ENCODE results near the gene MBTPS1.

MBTPS1 gene

DNA sequence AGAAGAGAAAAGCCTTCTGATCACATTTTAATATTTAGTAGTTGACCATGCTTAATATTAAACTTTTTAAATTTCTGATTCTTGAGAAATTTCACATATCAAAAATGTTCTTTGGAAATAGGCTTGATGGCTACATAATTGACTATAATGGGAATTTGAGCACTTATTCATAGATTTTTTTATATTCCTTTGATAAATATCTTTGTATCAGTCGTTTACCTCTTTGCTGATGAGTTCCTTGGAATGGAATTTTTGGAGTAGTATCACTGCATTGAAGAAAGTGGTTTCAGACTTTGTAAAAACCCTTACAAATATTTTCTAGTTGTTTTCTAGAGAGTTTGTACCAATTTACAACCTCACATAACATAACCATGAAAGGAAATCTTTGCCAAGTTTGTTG lies 43.1 kb upstream of the MBTPS1 start:
- Histone ChIP-seq H3K36me3 (ENCODE audit: insufficient read depth) (no peaks in the 10 kb centered on the region), H3K4me2 (no peak overlapping the region), H3K27me3 (ENCODE audit: insufficient read depth, low read depth) (no peaks in the 10 kb centered on the region; the same call in 1 of the 2 replicates), H2AFZ (ENCODE audit: low read depth) (no peak overlapping the region), H3K4me1 (ENCODE audit: low read depth, poor library complexity, severe bottlenecking) (no peaks in the 10 kb centered on the region), H3K27ac (no peak overlapping the region), H4K20me1 (ENCODE audit: insufficient read depth) (no peaks in the 10 kb centered on the region), H3K9ac (no peak overlapping the region), H3K79me2 (ENCODE audit: insufficient read depth, low read depth) (no peaks in the 10 kb centered on the region), H3K4me3 (IDR thresholded peaks at IDR 0.05; ENCODE audit: insufficient read depth, low read depth, low read length) (no peak overlapping the region)
- TF ChIP-seq, protein P1, sequence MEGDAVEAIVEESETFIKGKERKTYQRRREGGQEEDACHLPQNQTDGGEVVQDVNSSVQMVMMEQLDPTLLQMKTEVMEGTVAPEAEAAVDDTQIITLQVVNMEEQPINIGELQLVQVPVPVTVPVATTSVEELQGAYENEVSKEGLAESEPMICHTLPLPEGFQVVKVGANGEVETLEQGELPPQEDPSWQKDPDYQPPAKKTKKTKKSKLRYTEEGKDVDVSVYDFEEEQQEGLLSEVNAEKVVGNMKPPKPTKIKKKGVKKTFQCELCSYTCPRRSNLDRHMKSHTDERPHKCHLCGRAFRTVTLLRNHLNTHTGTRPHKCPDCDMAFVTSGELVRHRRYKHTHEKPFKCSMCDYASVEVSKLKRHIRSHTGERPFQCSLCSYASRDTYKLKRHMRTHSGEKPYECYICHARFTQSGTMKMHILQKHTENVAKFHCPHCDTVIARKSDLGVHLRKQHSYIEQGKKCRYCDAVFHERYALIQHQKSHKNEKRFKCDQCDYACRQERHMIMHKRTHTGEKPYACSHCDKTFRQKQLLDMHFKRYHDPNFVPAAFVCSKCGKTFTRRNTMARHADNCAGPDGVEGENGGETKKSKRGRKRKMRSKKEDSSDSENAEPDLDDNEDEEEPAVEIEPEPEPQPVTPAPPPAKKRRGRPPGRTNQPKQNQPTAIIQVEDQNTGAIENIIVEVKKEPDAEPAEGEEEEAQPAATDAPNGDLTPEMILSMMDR (conservative IDR thresholded peaks at IDR 0.05; ENCODE audit: low read depth, low read length) = no peak

DNA sequence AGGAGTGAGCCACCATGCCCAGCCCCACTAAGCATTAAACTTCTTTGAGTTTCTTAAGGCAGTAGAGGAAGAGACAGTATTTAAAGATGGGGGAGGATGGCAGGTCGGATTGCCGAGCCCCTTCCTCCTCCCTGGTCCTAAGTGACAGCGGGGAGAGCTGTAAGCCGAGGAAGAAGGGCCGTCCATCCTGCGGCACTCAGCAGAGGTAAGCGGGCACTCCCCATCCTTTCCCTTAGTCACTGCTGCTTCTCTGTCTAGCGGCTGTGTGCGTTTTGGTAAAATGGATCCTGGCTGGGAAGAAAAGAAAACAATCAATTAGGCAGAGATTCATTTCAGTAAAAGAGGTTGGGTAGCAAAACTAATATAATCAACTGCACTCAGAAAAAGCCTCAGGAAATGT lies 42.3 kb upstream of the MBTPS1 start:
- H2AFZ ChIP-seq (ENCODE audit: low read depth) = no peak overlapping the region
- H3K4me1 ChIP-seq (ENCODE audit: low read depth, poor library complexity, severe bottlenecking) = no peaks in the 10 kb centered on the region
- H3K4me3 ChIP-seq (IDR thresholded peaks at IDR 0.05; ENCODE audit: insufficient read depth, low read depth, low read length) = no peak overlapping the region
- TF ChIP-seq, protein P1 (conservative IDR thresholded peaks at IDR 0.05; ENCODE audit: low read depth, low read length) = no peak
- no peaks in the 10 kb centered on the region for H4K20me1 ChIP-seq (ENCODE audit: insufficient read depth)
- no peaks in the 10 kb centered on the region for H3K79me2 ChIP-seq (ENCODE audit: insufficient read depth, low read depth)
- no peaks in the 10 kb centered on the region; the same call in 1 of the 2 replicates for H3K27me3 ChIP-seq (ENCODE audit: insufficient read depth, low read depth)
- no peak overlapping the region for H3K27ac ChIP-seq
- no peak overlapping the region for H3K4me2 ChIP-seq
- no peak overlapping the region for H3K9ac ChIP-seq
- H3K36me3 ChIP-seq (ENCODE audit: insufficient read depth) = no peaks in the 10 kb centered on the region

DNA sequence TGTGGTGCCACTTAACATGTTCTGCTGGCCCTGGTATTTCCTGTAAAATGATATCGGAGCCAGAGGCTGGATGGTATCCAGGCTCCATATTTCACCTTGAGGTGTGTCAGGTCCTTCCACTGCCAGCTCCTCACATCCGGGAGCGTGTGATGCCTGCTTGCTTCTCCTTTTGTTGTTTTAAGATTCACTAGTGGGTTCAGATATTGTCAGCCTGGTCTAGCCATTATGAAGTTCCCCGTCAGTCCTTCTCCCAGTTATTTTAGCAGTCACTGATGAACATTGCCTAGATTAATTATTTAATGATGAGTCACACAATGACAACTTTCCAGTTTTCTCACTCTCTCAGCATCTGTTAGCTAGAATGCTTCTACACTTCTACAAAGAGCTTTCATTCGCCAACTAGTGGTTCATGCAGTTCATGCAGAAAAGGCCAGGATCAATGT lies 39.6 kb upstream of the MBTPS1 start:
- no peak overlapping the region for H3K4me2 ChIP-seq

DNA sequence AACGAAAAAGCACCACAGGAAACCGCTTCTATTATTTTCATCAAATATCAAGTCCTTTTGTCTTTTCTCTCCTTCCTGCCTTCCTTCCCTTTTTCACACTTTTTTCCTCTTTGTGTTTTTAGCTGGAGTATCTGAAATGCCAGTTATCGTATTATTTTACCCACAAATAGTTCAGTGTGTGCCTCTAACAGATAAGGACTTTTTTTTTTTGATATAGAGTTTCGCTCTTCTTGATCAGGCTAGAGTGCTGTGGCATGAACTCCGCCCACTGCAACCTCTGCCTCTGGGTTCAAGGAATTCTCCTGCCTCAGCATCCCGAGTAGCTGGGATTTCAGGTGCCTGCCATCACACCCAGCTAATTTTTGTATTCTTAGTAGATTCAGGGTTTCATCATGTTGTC lies 39.0 kb upstream of the MBTPS1 start:
- TF ChIP-seq, protein P1 (conservative IDR thresholded peaks at IDR 0.05; ENCODE audit: low read depth, low read length) = no peak
- Histone ChIP-seq H3K4me3 (IDR thresholded peaks at IDR 0.05; ENCODE audit: insufficient read depth, low read depth, low read length) (no peak overlapping the region), H3K79me2 (ENCODE audit: insufficient read depth, low read depth) (no peaks in the 10 kb centered on the region), H2AFZ (ENCODE audit: low read depth) (no peak overlapping the region), H4K20me1 (ENCODE audit: insufficient read depth) (no peaks in the 10 kb centered on the region), H3K4me1 (ENCODE audit: low read depth, poor library complexity, severe bottlenecking) (no peaks in the 10 kb centered on the region), H3K9ac (no peak overlapping the region), H3K4me2 (no peak overlapping the region), H3K27ac (no peak overlapping the region), H3K27me3 (ENCODE audit: insufficient read depth, low read depth) (no peaks in the 10 kb centered on the region), H3K36me3 (ENCODE audit: insufficient read depth) (no peaks in the 10 kb centered on the region)

More for the DNA sequence above, 39.6 kb upstream of the MBTPS1 start:
- Histone ChIP-seq H3K4me3 (IDR thresholded peaks at IDR 0.05; ENCODE audit: insufficient read depth, low read depth, low read length) (no peak overlapping the region), H3K36me3 (ENCODE audit: insufficient read depth) (no peaks in the 10 kb centered on the region), H3K9ac (no peak overlapping the region), H3K27ac (no peak overlapping the region), H3K79me2 (ENCODE audit: insufficient read depth, low read depth) (no peaks in the 10 kb centered on the region), H2AFZ (ENCODE audit: low read depth) (no peak overlapping the region), H4K20me1 (ENCODE audit: insufficient read depth) (no peaks in the 10 kb centered on the region), H3K4me1 (ENCODE audit: low read depth, poor library complexity, severe bottlenecking) (no peaks in the 10 kb centered on the region), H3K27me3 (ENCODE audit: insufficient read depth, low read depth) (no peaks in the 10 kb centered on the region)
- TF ChIP-seq, protein P1 (conservative IDR thresholded peaks at IDR 0.05; ENCODE audit: low read depth, low read length) = no peak

All from KMS-11 (cell line).